ENCODE measurements around the gene NDUFA11.
"Not testable (repeated sequence)": the region's sequence is repeated elsewhere in the genome, so short reads cannot be mapped to it uniquely, and the experiment has no call there.

Gene NDUFA11

GRCh38 chr19:5893907-5894703 is 9.5 kb downstream of the NDUFA11 start:
- FAIRE-seq: no peak
- TF ChIP-seq POLR2AphosphoS5 (IDR thresholded peaks at IDR 0.05; ENCODE audit: low read depth, low read length) (peak; percentile 32), TAF1 (IDR thresholded peaks at IDR 0.05; ENCODE audit: borderline replicate concordance, low read depth, low read length) (no peak), POLR2A (IDR thresholded peaks at IDR 0.05; ENCODE audit: low read depth, low read length) (peak; percentile 41; the same call in 1 of the 2 replicates)
- no peak for DNase-seq (ENCODE audit: insufficient read length)

- no peak for FAIRE-seq
- DNase-seq (ENCODE audit: insufficient read length): no peak
- TF ChIP-seq POLR2A (IDR thresholded peaks at IDR 0.05; ENCODE audit: low read depth, low read length): no peak
- TF ChIP-seq TAF1 (IDR thresholded peaks at IDR 0.05; ENCODE audit: borderline replicate concordance, low read depth, low read length): no peak
- TF ChIP-seq POLR2AphosphoS5 (IDR thresholded peaks at IDR 0.05; ENCODE audit: low read depth, low read length): no peak
Observed at GRCh38 chr19:5893296-5893903, 10.2 kb downstream of the NDUFA11 start.

DNA sequence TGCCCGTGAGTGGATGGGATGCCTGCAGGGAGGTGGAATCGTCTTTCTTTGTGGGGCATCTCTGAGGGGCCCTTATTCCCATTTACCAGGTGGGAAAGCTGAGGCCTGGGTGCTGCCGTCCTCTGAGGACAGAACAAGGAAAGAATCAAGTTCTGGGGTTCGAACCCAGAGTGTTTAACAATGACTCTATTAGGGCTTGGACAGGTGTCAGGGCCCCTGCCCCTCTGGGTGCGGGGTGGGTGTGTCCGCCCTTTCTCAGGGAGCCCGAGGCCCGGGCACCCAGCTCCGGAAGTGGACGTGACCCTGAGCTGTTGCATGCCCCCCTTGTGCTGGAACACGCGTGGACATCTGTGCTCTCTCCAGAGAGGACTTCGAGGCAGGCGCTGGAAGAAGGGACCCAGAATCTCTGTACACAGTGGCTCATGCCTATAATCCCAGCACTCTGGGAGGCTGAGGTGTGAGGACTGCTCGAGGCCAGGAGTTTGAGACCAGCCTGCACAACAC is 10.8 kb downstream of the NDUFA11 start:
- TF ChIP-seq POLR2A (IDR thresholded peaks at IDR 0.05; ENCODE audit: low read depth, low read length) (no peak; the same call in 1 of the 2 replicates), TAF1 (IDR thresholded peaks at IDR 0.05; ENCODE audit: borderline replicate concordance, low read depth, low read length) (no peak), POLR2AphosphoS5 (IDR thresholded peaks at IDR 0.05; ENCODE audit: low read depth, low read length) (no peak)
- FAIRE-seq (no peak), DNase-seq (ENCODE audit: insufficient read length) (no peak)

DNA sequence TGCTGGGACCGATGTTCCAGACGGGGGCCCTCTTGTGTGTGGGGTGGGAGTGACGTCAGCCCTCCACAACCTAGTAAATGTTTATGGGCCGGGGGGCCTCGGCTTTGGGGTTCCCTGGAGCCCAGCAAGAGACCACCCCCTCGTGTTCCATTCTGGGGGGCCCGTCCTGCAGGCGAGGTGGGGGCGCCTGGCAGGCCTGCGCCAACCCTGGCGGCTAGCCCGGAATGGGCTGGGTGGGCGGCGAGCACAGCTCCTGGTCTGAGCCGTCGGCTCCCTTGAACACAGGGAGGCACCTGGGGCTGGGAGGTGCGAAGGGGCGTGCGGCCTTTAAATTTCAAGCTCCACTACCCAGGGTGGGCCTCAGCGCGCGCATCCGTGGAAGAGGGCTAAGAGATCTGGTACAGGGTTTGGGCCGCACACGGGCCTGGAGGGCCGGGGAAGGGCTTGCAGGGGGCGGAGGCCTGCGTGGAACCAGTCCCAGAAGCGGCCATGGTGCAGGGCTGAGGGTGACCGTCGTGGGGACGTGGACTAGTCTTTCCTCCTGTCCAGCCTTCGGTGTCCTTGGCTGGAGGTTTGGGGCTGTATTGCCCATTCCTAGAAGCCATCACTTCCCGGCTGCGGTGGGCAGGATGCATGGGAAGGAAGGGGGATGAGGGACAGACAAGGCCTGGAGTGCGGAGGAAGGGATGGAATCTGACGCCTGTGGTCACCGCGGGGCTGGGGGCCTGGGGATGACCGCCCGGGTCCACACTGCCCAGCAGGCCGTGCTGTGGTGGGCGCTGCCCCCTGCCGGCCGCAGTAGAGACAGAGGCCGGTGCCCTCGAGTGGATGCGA is 11.4 kb downstream of the NDUFA11 start:
- no peak for DNase-seq (ENCODE audit: insufficient read length)
- TF ChIP-seq POLR2AphosphoS5 (IDR thresholded peaks at IDR 0.05; ENCODE audit: low read depth, low read length) (peak; percentile 63; the same call in 1 of the 2 replicates), TAF1 (IDR thresholded peaks at IDR 0.05; ENCODE audit: borderline replicate concordance, low read depth, low read length) (no peak), POLR2A (IDR thresholded peaks at IDR 0.05; ENCODE audit: low read depth, low read length) (0 out of 2 replicates have a peak, but pooled peaks have one; percentile 53)
- no peak for FAIRE-seq

- TF ChIP-seq TAF1 (IDR thresholded peaks at IDR 0.05; ENCODE audit: borderline replicate concordance, low read depth, low read length) (no peak), POLR2AphosphoS5 (IDR thresholded peaks at IDR 0.05; ENCODE audit: low read depth, low read length) (no peak), POLR2A (IDR thresholded peaks at IDR 0.05; ENCODE audit: low read depth, low read length) (no peak; the same call in 1 of the 2 replicates)
- FAIRE-seq: no peak
Observed at GRCh38 chr19:5891572-5891937, 12.0 kb downstream of the NDUFA11 start.

GRCh38 chr19:5890099-5890498 is 13.5 kb downstream of the NDUFA11 start:
- TF ChIP-seq POLR2A (IDR thresholded peaks at IDR 0.05; ENCODE audit: low read depth, low read length) (no peak), POLR2AphosphoS5 (IDR thresholded peaks at IDR 0.05; ENCODE audit: low read depth, low read length) (no peak), TAF1 (IDR thresholded peaks at IDR 0.05; ENCODE audit: borderline replicate concordance, low read depth, low read length) (no peak)
- DNase-seq (ENCODE audit: insufficient read length): no peak
- no peak for FAIRE-seq

More at GRCh38 chr19:5891572-5891937, 12.0 kb downstream of the NDUFA11 start:
- DNase-seq (ENCODE audit: insufficient read length): no peak

GRCh38 chr19:5889288-5889971 is 14.2 kb downstream of the NDUFA11 start:
- FAIRE-seq (no peak), DNase-seq (ENCODE audit: insufficient read length) (no peak)
- TF ChIP-seq POLR2A (IDR thresholded peaks at IDR 0.05; ENCODE audit: low read depth, low read length): no peak
- no peak for TF ChIP-seq TAF1 (IDR thresholded peaks at IDR 0.05; ENCODE audit: borderline replicate concordance, low read depth, low read length)
- TF ChIP-seq POLR2AphosphoS5 (IDR thresholded peaks at IDR 0.05; ENCODE audit: low read depth, low read length): no peak

- DNase-seq (ENCODE audit: insufficient read length); FAIRE-seq: not testable (repeated sequence)
Observed at GRCh38 chr19:5884065-5884811, 19.4 kb downstream of the NDUFA11 start.

GRCh38 chr19:5883157-5883873 is 20.3 kb downstream of the NDUFA11 start:
- FAIRE-seq; DNase-seq (ENCODE audit: insufficient read length): not testable (repeated sequence)

GRCh38 chr19:5882421-5882968 is 21.1 kb downstream of the NDUFA11 start:
- TF ChIP-seq POLR2A (IDR thresholded peaks at IDR 0.05; ENCODE audit: low read depth, low read length) (no peak), TAF1 (IDR thresholded peaks at IDR 0.05; ENCODE audit: borderline replicate concordance, low read depth, low read length) (no peak), POLR2AphosphoS5 (IDR thresholded peaks at IDR 0.05; ENCODE audit: low read depth, low read length) (no peak)
- no peak for FAIRE-seq
- no peak for DNase-seq (ENCODE audit: insufficient read length)

Measured in GM12892 (cell line).